Endothelial cell of umbilical vein (primary cell): ENCODE results near the gene ZCCHC9.

ENCODE experiments used
- CTCF ChIP-seq, 2 donors: IDR thresholded peaks; 1 replicate in 1 of 2; 2 replicates in 1 of 2; pipeline ENCODE4 v1.5.1; 2011; ENCODE audit warnings: low read length in 2 of 2, mild to moderate bottlenecking in 2 of 2, moderate library complexity in 2 of 2, control low read depth in 1 of 2, inconsistent platforms in 1 of 2, low read depth in 1 of 2; ENCODE audit not compliant: insufficient read depth in 1 of 2; ENCODE audit errors: extremely low read depth in 1 of 2
- EZH2 ChIP-seq: IDR thresholded peaks from 2 replicates; pipeline ENCODE4 v1.6.1; 2012; ENCODE audit warnings: borderline replicate concordance, low read depth, mild to moderate bottlenecking, moderate library complexity, low read length, inconsistent platforms; ENCODE audit not compliant: severe bottlenecking
- FOS ChIP-seq: IDR thresholded peaks from 2 replicates; pipeline ENCODE4 v1.6.1; 2011; ENCODE audit warnings: mild to moderate bottlenecking, low read length, moderate library complexity, borderline replicate concordance; ENCODE audit not compliant: insufficient read depth
- GATA2 ChIP-seq: IDR thresholded peaks from 2 replicates; pipeline ENCODE4 v1.7.0; 2011; ENCODE audit warnings: low read depth, mild to moderate bottlenecking, moderate library complexity, mixed read lengths, low read length; ENCODE audit not compliant: insufficient read length, insufficient read depth
- JUN ChIP-seq: IDR thresholded peaks from 2 replicates; pipeline ENCODE4 v1.6.1; 2011; ENCODE audit warnings: borderline replicate concordance, low read depth; ENCODE audit not compliant: insufficient read length, insufficient read depth
- MAX ChIP-seq: IDR thresholded peaks from 2 replicates; pipeline ENCODE4 v1.6.1; 2011; ENCODE audit not compliant: insufficient read depth, insufficient read length
- POLR2A ChIP-seq: IDR thresholded peaks from 2 replicates; pipeline ENCODE4 v1.6.1; 2012; ENCODE audit warnings: low read depth, mild to moderate bottlenecking, control low read depth, low read length
- POLR2AphosphoS5 ChIP-seq: IDR thresholded peaks from 2 replicates; pipeline ENCODE4 v1.6.1; 2012; ENCODE audit warnings: low read depth, mild to moderate bottlenecking, control low read depth, low read length, moderate library complexity; ENCODE audit not compliant: insufficient read depth

- TF ChIP-seq CTCF (IDR thresholded peaks at IDR 0.05; ENCODE audit: extremely low read depth in 1 of 2, insufficient read depth in 1 of 2, low read depth in 1 of 2, low read length in 2 of 2), result no peak
- TF ChIP-seq POLR2AphosphoS5, result no peak
- no peak for TF ChIP-seq EZH2
- TF ChIP-seq MAX, result no peak
- no peak for TF ChIP-seq FOS
- TF ChIP-seq POLR2A, result no peak
- TF ChIP-seq JUN, result no peak
- no peak for TF ChIP-seq GATA2
These were observed 12.3 kb downstream of the ZCCHC9 start for GRCh38 chr5:81313686-81314085.
